ENCODE results near the gene WIZ. TPM values are rescaled to one million over a fixed set of nuclear protein-coding genes. Genes with fewer than 3 reads are reported as not detected.

WIZ gene
- total and polyA plus RNA-seq, 10 of the 15 experiments (the other 5 are each of a cell fraction or from before 2014, with no cell fraction given), result 0.10 to 26.7 (median 2.7) TPM

GRCh38 chr19:15432629-15433518 is 16.9 kb downstream of the WIZ start (continued):
- TF ChIP-seq SMARCA5 (IDR thresholded peaks at IDR 0.05) (peak; percentile 62; the same call in 1 of the 2 replicates), USF1 (IDR thresholded peaks at IDR 0.05; ENCODE audit: borderline replicate concordance, extremely low read length, insufficient read depth, low read depth, low read length) (peak; percentile 50), EED (IDR thresholded peaks at IDR 0.05; ENCODE audit: low read depth) (peak; percentile 28; the same call in 1 of the 2 replicates), NBN (IDR thresholded peaks at IDR 0.05) (peak; percentile 59; the same call in 1 of the 2 replicates), PAX5 (IDR thresholded peaks at IDR 0.05; ENCODE audit: borderline replicate concordance, low read depth, low read length) (peak; percentile 21; the same call in 1 of the 2 replicates), KLF5 (IDR thresholded peaks at IDR 0.05; ENCODE audit: partially characterized antibody) (peak; percentile 88), STAT1 (conservative IDR thresholded peaks at IDR 0.05) (peak; percentile 94), ZNF592 (IDR thresholded peaks at IDR 0.05) (peak; percentile 68), ZNF217 (IDR thresholded peaks at IDR 0.05) (peak; percentile 60; the same call in 1 of the 2 replicates), HCFC1 (IDR thresholded peaks at IDR 0.05; ENCODE audit: low read length) (peak; percentile 81), POLR2AphosphoS5 (IDR thresholded peaks at IDR 0.05; ENCODE audit: low read length) (peak; percentile 72), ZNF207 (IDR thresholded peaks at IDR 0.05; ENCODE audit: borderline replicate concordance) (peak; percentile 98; the same call in 1 of the 2 replicates), CUX1 (IDR thresholded peaks at IDR 0.05; ENCODE audit: insufficient replicate concordance, low read depth, low read length) (peak; percentile 97), IRF4 (IDR thresholded peaks at IDR 0.05; ENCODE audit: low read depth, low read length) (no peak), SP1 (IDR thresholded peaks at IDR 0.05; ENCODE audit: low read depth, low read length) (peak; percentile 76), SREBF2 (IDR thresholded peaks at IDR 0.05; ENCODE audit: low read length) (no peak), PBX3 (IDR thresholded peaks at IDR 0.05; ENCODE audit: insufficient replicate concordance, low read depth, low read length) (peak; percentile 86), ZSCAN29 (IDR thresholded peaks at IDR 0.05) (0 out of 2 replicates have a peak, but pooled peaks have one; percentile 58)
